GM18867 (cell line): ENCODE results near the gene GABPB1.
"Not testable (repeated sequence)": the region's sequence is repeated elsewhere in the genome, so short reads cannot be mapped to it uniquely, and the experiment has no call there.

ENCODE experiments used
- ATAC-seq: cut with Tn5 transposase; IDR thresholded peaks from one replicate; pipeline ENCODE4 v1.9.1; 2021; ENCODE audit warnings: mild to moderate bottlenecking, moderate library complexity; ENCODE audit not compliant: unreplicated experiment

Gene GABPB1

GRCh38 chr15:50354838-50355618, at the start of gene GABPB1:
Gene GABPB1 (minus strand): TSS chr15:50355198. CDS start chr15:50309798, 45,400 bp downstream.
- ATAC-seq = peak; percentile 48

GRCh38 chr15:50391561-50391960, 36.6 kb upstream of the GABPB1 start:
- not testable (repeated sequence) for ATAC-seq

- ATAC-seq = no peak
Measured at GRCh38 chr15:50390554-50391264, 35.7 kb upstream of the GABPB1 start.

- ATAC-seq = not testable (repeated sequence)
Measured at GRCh38 chr15:50382408-50382807, 27.4 kb upstream of the GABPB1 start.

GRCh38 chr15:50381438-50381837, 26.4 kb upstream of the GABPB1 start:
- ATAC-seq = no peak

GRCh38 chr15:50380089-50380488, 25.1 kb upstream of the GABPB1 start:
- ATAC-seq = no peak

- ATAC-seq = not testable (repeated sequence)
Measured at GRCh38 chr15:50379413-50379812, 24.4 kb upstream of the GABPB1 start.

GRCh38 chr15:50378776-50379175, 23.8 kb upstream of the GABPB1 start:
- no peak for ATAC-seq

- peak; percentile 98 for ATAC-seq
Measured at GRCh38 chr15:50377867-50378751, 23.1 kb upstream of the GABPB1 start.

- ATAC-seq = not testable (repeated sequence)
Measured at GRCh38 chr15:50369564-50369963, 14.6 kb upstream of the GABPB1 start.

- no peak for ATAC-seq
Measured at GRCh38 chr15:50365971-50366370, 11.0 kb upstream of the GABPB1 start.

- no peak for ATAC-seq
Measured at GRCh38 chr15:50365570-50365969, 10.6 kb upstream of the GABPB1 start.

GRCh38 chr15:50363612-50364011, 8.6 kb upstream of the GABPB1 start:
- no peak for ATAC-seq

GRCh38 chr15:50361756-50362155, 6.8 kb upstream of the GABPB1 start:
- no peak for ATAC-seq

- no peak for ATAC-seq
Measured at GRCh38 chr15:50358845-50359244, 3.8 kb upstream of the GABPB1 start.

- no peak for ATAC-seq
Measured at GRCh38 chr15:50355980-50356379, 982 bp upstream of the GABPB1 start.

- ATAC-seq = no peak
Measured at GRCh38 chr15:50355619-50355905, 564 bp upstream of the GABPB1 start.

GRCh38 chr15:50353975-50354837, 792 bp downstream of the GABPB1 start:
- ATAC-seq = peak; percentile 33

GRCh38 chr15:50353251-50353974, 1.6 kb downstream of the GABPB1 start:
- ATAC-seq = no peak

GRCh38 chr15:50350621-50351020, 4.4 kb downstream of the GABPB1 start:
- ATAC-seq = no peak
